GM10266 (cell line): ENCODE results near the gene LTA4H.

ENCODE experiments used
- DNase-seq: peaks from one replicate; pipeline ENCODE4 v3.0.0; 2012; ENCODE audit errors: extremely low spot score
- CTCF ChIP-seq: IDR thresholded peaks from 2 replicates; pipeline ENCODE4 v1.5.1; 2012; ENCODE audit warnings: mild to moderate bottlenecking, low read depth; ENCODE audit not compliant: control insufficient read depth, insufficient read depth; ENCODE audit errors: missing control alignments

Gene LTA4H

GRCh38 chr12:96047229-96048211, 12.1 kb upstream of the LTA4H start:
- no peak for TF ChIP-seq CTCF
- DNase-seq = no peak

GRCh38 chr12:96046543-96047228, 11.3 kb upstream of the LTA4H start:
- TF ChIP-seq CTCF = no peak
- no peak for DNase-seq

- no peak for DNase-seq
- no peak for TF ChIP-seq CTCF
These were observed 10.2 kb upstream of the LTA4H start for GRCh38 chr12:96045566-96045965.

- no peak for DNase-seq
- no peak for TF ChIP-seq CTCF
These were observed 9.5 kb upstream of the LTA4H start for GRCh38 chr12:96044943-96045290.

GRCh38 chr12:96044017-96044942, 8.9 kb upstream of the LTA4H start:
- no peak for DNase-seq
- TF ChIP-seq CTCF = no peak

- TF ChIP-seq CTCF = no peak
- no peak for DNase-seq
These were observed 5.8 kb upstream of the LTA4H start for GRCh38 chr12:96041181-96041580.
